Stimulated activated CD4-positive, alpha-beta T cell treated with anti-CD3 and anti-CD28 coated beads, Interleukin-4, amount 100 ng/mL, for 4 hours (primary cell): Measurements from ENCODE around the gene TRIM49D2.
"Not testable (repeated sequence)": the region's sequence is repeated elsewhere in the genome, so short reads cannot be mapped to it uniquely, and the experiment has no call there.

Source experiments
- DNase-seq, 2 experiments: peaks; one replicate each; pipeline ENCODE4 v3.0.0-alpha.2; 2020

Gene TRIM49D2

GRCh38 chr11:89923764-89924163 is at the start of gene TRIM49D2:
TSS of gene TRIM49D2 (plus strand) at chr11:89924064. CDS start at chr11:89926762, 2,698 bp downstream.
- not testable (repeated sequence) for DNase-seq

GRCh38 chr11:89877511-89877910 is 46.4 kb upstream of the TRIM49D2 start:
- DNase-seq, result not testable (repeated sequence)

GRCh38 chr11:89893245-89893644 is 30.6 kb upstream of the TRIM49D2 start:
- DNase-seq, result not testable (repeated sequence)

- not testable (repeated sequence) for DNase-seq
Observed at GRCh38 chr11:89900809-89901208, 23.1 kb upstream of the TRIM49D2 start.

GRCh38 chr11:89922195-89922660 is 1.6 kb upstream of the TRIM49D2 start, which contains the start of gene TRIM49D1:
TSS of gene TRIM49D1 (minus strand) at chr11:89922245. CDS start at chr11:89917710, 4,535 bp downstream.
- no peak for DNase-seq

- DNase-seq, result not testable (repeated sequence)
Observed at GRCh38 chr11:89960833-89961232, 37.0 kb downstream of the TRIM49D2 start.

- DNase-seq, result not testable (repeated sequence)
Observed at GRCh38 chr11:89965737-89966136, 41.9 kb downstream of the TRIM49D2 start, which contains the start of gene TRIM64. TSS of gene TRIM64 (plus strand) at chr11:89966037. CDS start at chr11:89968504, 2,467 bp downstream.
